Activated CD4-positive, alpha-beta memory T cell treated with anti-CD3 and anti-CD28 coated beads for 36 hours (primary cell): Measurements from ENCODE around the gene SLCO1B1. TPM values are rescaled to one million over a fixed set of nuclear protein-coding genes. Genes with fewer than 3 reads are reported as not detected.
"Not testable (repeated sequence)": the region's sequence is repeated elsewhere in the genome, so short reads cannot be mapped to it uniquely, and the experiment has no call there.

Source experiments
- CTCF ChIA-PET: fragments of 350-600 bp; sonication (Branson Sonifier 250); formaldehyde crosslinking; loops from one replicate; lab custom pipeline; 2021; ENCODE audit warnings: antibody characterized with exemption, inconsistent platforms; lab: Charles Lee
- POLR2A ChIA-PET: fragments of 350-600 bp; sonication (Branson Sonifier 250); formaldehyde crosslinking; loops from one replicate; lab custom pipeline; 2021; ENCODE audit warnings: antibody characterized with exemption; lab: Charles Lee
- DNase-seq: peaks from one replicate; pipeline ENCODE4 v3.0.0-alpha.2; 2020
- H3K27ac Mint-ChIP-seq: one replicate; pipeline ENCODE4 v1.8.0; 2021; ENCODE audit warnings: mixed read lengths
- H3K27me3 Mint-ChIP-seq: one replicate; pipeline ENCODE4 v1.8.0; 2021; ENCODE audit warnings: mixed read lengths
- H3K36me3 Mint-ChIP-seq: one replicate; pipeline ENCODE4 v1.8.0; 2021; ENCODE audit warnings: mixed read lengths
- H3K4me1 Mint-ChIP-seq: one replicate; pipeline ENCODE4 v1.8.0; 2021; ENCODE audit warnings: low read depth, mixed read lengths
- H3K4me3 Mint-ChIP-seq: one replicate; pipeline ENCODE4 v1.8.0; 2021; ENCODE audit warnings: mild to moderate bottlenecking, mixed read lengths
- H3K9me3 Mint-ChIP-seq: one replicate; pipeline ENCODE4 v1.8.0; 2021; ENCODE audit warnings: mixed read lengths
- intact Hi-C: fragments of 100-400 bp; cut with micrococcal nuclease; formaldehyde crosslinking; loops from one replicate; pipeline ENCODE4 v1.15.1; 2023
- total RNA-seq, 2 experiments: library from RNA; stranded (reverse); gene quantifications; one replicate each; pipeline ENCODE4 v1.2.3, GENCODE V29; 2021

Gene SLCO1B1
- total RNA-seq, 2 experiments from 2014 or later, result not detected

DNA sequence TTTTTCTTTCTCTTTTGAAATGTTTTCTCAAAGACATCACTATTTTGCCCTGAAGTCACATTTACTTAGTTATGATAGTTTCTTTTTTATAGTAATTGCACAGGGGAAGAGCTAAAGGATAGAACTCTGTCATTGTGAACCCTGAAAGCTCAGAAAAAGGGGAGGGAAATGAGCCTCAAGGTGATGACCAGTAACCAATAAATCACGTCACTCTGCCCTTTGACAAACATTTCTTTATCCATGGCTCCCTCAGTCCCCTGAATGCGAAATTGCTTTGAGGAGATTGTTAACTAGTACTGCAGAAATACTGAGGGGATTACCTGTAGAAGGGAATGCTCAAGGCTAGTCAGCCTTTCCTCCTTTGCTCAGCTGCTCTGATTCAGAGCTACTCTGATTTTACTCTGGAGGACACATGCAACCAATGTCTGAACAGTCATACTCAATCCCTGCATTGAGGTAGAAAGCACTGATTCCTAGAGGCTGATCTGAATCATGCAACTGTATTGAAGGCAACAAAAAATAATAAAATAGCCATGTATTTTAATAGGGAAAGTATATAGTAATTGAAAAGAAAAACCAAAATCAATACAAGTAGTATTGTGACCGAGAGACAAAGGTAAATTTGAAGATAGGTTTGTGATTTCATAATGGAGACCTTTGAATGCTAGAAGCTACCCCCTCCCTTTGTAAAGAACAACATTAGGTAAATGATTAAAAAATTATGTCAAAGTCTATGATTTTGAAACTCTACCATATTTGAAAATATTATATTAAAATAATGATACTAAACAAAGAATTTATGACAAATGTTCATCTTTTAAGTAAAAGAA, 24.7 kb downstream of the SLCO1B1 start:
- no peaks in the 10 kb centered on the region for H3K36me3 Mint-ChIP-seq
- H3K9me3 Mint-ChIP-seq, result peaks cover 2% of the 10 kb centered on the region
- no peak overlapping the region for H3K27ac Mint-ChIP-seq
- CTCF ChIA-PET, result no interaction called here
- no peak for DNase-seq
- H3K4me1 Mint-ChIP-seq, result no peaks in the 10 kb centered on the region
- H3K4me3 Mint-ChIP-seq, result no peak overlapping the region
- intact Hi-C loops, result no loop called here
- POLR2A ChIA-PET, result no interaction called here
- no peaks in the 10 kb centered on the region for H3K27me3 Mint-ChIP-seq

DNA sequence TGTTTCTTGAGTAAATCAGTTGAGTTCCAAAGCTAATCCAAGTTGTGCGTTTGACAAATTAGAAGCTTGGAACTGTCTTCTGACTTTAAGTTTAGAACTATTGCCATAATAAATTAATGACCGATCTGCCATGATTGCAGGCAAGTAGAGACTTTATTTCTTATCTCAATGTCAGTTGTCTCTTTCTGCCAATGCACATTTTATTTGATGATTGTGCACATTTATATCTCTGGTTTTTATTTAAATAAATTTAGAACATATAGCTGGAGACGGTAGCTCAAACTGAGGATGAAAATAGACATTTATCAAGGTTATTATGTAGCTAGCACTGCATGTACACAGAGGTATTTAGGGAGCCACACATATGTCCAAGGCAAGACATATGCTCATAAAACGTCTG, 34.1 kb downstream of the SLCO1B1 start:
- Mint-ChIP-seq H3K4me3 (no peak overlapping the region), H3K27ac (no peak overlapping the region), H3K27me3 (peaks cover 2% of the 10 kb centered on the region), H3K9me3 (peaks cover 15% of the 10 kb centered on the region), H3K36me3 (no peaks in the 10 kb centered on the region), H3K4me1 (no peaks in the 10 kb centered on the region)
- DNase-seq, result no peak
- POLR2A ChIA-PET, result no interaction called here
- intact Hi-C loops, result no loop called here
- CTCF ChIA-PET, result interaction anchor here (1.0 kb wide), 1 partner anchor 215 kb away, joined by 3 read pairs; no protein-coding TSS in a partner anchor

DNA sequence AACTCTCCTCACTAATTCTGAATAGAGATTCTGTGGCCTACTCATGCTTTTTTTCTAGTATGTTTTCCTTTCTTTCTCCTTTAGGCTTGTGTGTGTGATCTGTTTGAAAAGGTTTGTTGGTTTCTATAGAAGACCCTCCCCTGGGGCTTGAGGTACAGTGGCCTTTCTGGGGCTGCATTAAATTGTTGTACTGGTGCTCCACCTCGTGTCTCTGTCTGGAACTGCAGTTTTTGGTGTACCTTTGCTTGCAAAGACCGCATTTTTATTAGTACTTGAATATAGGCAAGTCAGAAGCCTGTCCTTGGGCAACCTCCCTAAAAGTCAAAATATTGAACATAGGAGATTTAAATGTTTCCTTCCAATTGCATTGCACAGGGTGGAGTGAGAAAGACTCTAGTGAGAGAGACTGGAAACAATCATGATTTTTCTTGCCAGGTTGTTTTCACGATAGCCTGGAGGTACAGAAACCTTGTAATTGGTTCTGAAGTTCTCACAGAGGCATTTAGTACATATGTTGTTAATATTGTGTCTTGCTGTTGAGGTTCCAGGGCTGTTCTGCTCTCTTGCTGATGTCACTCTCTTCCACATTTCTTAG, 39.0 kb downstream of the SLCO1B1 start:
- no peak overlapping the region for H3K27ac Mint-ChIP-seq
- ChIA-PET POLR2A (no interaction called here), CTCF (no interaction called here)
- no peaks in the 10 kb centered on the region for H3K36me3 Mint-ChIP-seq
- peaks cover 13% of the 10 kb centered on the region for H3K9me3 Mint-ChIP-seq
- peak; percentile 40 for DNase-seq
- intact Hi-C loops, result loop anchor here (2.0 to 5.0 kb wide), 2 partner anchors 223 to 523 kb away; no protein-coding TSS in a partner anchor
- no peak overlapping the region for H3K4me3 Mint-ChIP-seq
- H3K4me1 Mint-ChIP-seq, result no peaks in the 10 kb centered on the region
- peaks cover 2% of the 10 kb centered on the region for H3K27me3 Mint-ChIP-seq

DNA sequence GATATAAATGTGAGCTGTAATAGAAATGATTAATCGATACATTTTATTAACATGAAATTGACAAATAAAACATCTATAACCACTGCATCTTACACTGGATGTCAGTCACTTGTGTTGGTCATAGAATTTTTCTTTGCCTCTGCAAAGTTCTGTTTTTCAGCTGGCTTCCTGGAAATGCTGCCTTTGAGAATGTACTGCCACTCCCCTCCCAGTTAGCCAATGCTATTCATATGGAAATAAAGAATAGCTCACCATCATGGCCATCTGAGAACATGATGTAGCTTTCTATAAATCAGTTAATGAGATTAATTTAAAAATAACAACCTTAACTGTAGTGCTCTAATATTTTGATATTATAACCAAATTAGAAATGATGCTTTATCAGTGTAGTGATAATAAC, 41.1 kb downstream of the SLCO1B1 start:
- peaks cover 2% of the 10 kb centered on the region for H3K27me3 Mint-ChIP-seq
- H3K4me3 Mint-ChIP-seq, result no peak overlapping the region
- ChIA-PET CTCF (no interaction called here), POLR2A (no interaction called here)
- H3K4me1 Mint-ChIP-seq, result no peaks in the 10 kb centered on the region
- peaks cover 13% of the 10 kb centered on the region for H3K9me3 Mint-ChIP-seq
- no peak for DNase-seq
- intact Hi-C loops, result loop anchor here (5.0 kb wide), 1 partner anchor 525 kb away; no protein-coding TSS in a partner anchor
- no peaks in the 10 kb centered on the region for H3K36me3 Mint-ChIP-seq
- H3K27ac Mint-ChIP-seq, result no peak overlapping the region

DNA sequence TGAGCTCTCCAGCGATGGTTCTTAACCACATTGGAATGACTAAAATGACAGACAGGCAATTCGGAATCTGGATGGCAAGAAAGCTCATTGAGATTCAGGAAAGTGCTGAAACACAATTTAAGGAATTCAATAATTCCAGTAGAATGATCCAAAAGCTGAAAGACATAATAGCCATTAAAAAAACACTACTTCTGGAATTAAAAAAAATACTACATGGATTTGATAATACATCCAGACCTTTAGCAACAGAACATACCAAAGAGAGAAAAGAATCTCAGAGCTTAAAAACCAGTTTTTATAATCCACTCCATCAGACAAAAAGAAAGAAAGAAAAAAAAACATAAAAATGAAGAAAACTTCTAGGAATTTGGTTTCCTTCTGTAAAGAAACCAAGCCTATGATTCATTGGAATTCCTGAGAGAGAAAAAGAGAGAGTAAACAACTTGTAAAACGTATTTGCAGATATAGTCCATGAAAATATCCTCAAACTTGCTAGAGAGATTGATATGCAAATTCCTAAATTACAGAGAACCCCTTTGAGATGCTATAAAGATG, 52.8 kb downstream of the SLCO1B1 start:
- no peaks in the 10 kb centered on the region for H3K36me3 Mint-ChIP-seq
- no peak for DNase-seq
- no peak overlapping the region for H3K27ac Mint-ChIP-seq
- POLR2A ChIA-PET, result no interaction called here
- no peaks in the 10 kb centered on the region for H3K9me3 Mint-ChIP-seq
- CTCF ChIA-PET, result no interaction called here
- no peaks in the 10 kb centered on the region for H3K27me3 Mint-ChIP-seq
- intact Hi-C loops, result no loop called here
- H3K4me3 Mint-ChIP-seq, result no peak overlapping the region
- no peaks in the 10 kb centered on the region for H3K4me1 Mint-ChIP-seq

DNA sequence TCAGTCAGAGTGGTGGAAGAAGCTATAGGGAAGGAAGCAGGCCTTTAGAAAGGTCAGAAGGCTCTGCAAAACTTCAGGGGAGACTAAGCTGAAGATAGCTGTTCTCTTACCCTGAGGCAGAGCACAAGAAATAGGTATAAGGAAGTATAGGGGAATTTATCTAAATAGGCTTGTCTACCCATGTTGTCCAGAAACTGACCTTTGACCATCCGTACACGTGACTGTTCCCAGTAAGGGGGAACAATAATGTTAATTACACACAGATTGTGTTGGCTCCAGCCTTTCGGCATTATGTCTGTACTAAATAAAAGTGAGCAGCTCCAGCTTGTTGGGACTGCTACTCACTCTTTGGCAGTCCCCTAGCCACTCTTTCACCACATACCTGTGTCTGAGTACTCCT, 59.0 kb downstream of the SLCO1B1 start:
- intact Hi-C loops, result no loop called here
- Mint-ChIP-seq H3K4me3 (no peak overlapping the region), H3K27me3 (no peaks in the 10 kb centered on the region), H3K4me1 (no peaks in the 10 kb centered on the region), H3K9me3 (no peaks in the 10 kb centered on the region), H3K27ac (no peak overlapping the region), H3K36me3 (no peaks in the 10 kb centered on the region)
- ChIA-PET CTCF (no interaction called here), POLR2A (no interaction called here)
- DNase-seq, result no peak

DNA sequence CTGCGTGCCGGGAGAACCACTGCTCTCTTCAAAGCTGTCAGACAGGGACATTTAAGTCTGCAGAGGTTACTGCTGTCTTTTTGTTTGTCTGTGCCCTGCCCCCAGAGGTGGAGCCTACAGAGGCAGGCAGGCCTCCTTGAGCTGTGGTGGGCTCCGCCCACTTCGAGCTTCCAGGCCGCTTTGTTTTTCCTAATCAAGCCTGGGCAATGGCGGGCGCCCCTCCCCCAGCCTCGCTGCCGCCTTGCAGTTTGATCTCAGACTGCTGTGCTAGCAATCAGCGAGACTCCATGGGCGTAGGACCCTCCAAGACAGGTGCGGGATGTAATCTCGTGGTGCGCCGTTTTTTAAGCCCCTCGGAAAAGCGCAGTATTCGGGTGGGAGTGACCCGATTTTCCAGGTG, 83.4 kb downstream of the SLCO1B1 start:
- H3K4me3 Mint-ChIP-seq, DNase-seq, H3K27ac Mint-ChIP-seq, intact Hi-C loops, H3K27me3 Mint-ChIP-seq, POLR2A ChIA-PET, H3K9me3 Mint-ChIP-seq, H3K36me3 Mint-ChIP-seq, CTCF ChIA-PET, H3K4me1 Mint-ChIP-seq: not testable (repeated sequence)

DNA sequence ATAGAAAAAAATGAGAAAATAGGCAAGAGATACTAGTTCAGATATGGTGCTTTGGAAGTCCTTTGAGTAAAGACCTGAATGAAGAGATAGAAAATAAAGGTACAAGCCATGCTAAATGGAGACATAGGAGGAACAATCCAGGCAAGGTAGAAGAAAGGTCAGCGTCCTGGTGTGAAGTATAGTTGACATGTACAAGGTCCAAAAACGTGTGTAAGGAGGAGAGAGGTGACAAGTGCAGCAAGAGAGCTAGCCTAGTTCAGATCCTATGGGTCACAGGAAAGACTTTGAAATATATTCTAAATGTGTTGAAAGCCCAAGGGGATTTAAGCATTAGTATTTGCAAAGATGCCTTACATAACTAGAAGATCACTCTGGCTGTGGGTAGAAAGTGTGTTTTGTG, 88.2 kb downstream of the SLCO1B1 start:
- Mint-ChIP-seq H3K27ac (no peak overlapping the region), H3K4me3 (no peak overlapping the region), H3K36me3 (no peaks in the 10 kb centered on the region), H3K9me3 (peaks cover 2% of the 10 kb centered on the region), H3K27me3 (no peaks in the 10 kb centered on the region), H3K4me1 (no peaks in the 10 kb centered on the region)
- ChIA-PET CTCF (no interaction called here), POLR2A (no interaction called here)
- intact Hi-C loops, result no loop called here
- no peak for DNase-seq

DNA sequence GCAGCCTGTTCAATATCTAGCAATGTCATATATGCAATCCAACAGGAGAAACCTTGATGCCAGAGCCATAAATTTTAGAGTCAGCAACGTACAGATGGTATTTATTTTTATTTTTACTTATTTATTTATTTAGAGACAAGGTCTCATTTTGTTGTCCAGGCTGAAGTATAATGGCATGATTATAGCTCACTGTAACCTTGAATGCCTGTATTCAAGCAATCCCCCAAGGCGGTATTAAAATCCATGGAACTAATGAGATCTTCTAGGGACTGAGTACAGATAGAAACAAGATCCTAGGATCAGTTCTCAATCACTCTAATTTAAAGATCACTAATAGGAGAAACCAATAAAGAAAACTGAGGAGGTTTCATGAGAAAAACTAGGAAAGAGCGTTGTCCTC, 89.3 kb downstream of the SLCO1B1 start:
- H3K36me3 Mint-ChIP-seq, result no peaks in the 10 kb centered on the region
- intact Hi-C loops, result no loop called here
- no peak for DNase-seq
- ChIA-PET CTCF (no interaction called here), POLR2A (no interaction called here)
- no peaks in the 10 kb centered on the region for H3K9me3 Mint-ChIP-seq
- no peak overlapping the region for H3K27ac Mint-ChIP-seq
- H3K4me1 Mint-ChIP-seq, result no peaks in the 10 kb centered on the region
- no peaks in the 10 kb centered on the region for H3K27me3 Mint-ChIP-seq
- no peak overlapping the region for H3K4me3 Mint-ChIP-seq

DNA sequence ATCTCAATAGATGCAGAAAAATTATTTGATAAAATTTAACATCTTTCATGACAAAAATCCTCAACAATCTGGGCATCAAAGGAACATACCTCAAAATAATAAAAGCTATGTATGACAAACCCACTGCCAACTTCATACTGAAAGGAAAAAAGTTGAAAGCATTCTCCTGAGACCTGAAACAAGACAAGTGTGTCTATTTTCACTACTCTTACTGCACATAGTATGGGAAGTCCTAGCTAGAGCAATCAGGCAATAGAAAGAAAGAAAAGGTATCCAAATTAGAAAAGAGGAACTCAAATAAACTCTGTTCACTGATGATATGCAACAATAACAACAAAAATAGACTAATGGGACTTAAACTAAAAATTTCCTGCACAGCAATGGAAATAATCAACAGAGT, 90.1 kb downstream of the SLCO1B1 start:
- H3K27me3 Mint-ChIP-seq, result no peaks in the 10 kb centered on the region

DNA sequence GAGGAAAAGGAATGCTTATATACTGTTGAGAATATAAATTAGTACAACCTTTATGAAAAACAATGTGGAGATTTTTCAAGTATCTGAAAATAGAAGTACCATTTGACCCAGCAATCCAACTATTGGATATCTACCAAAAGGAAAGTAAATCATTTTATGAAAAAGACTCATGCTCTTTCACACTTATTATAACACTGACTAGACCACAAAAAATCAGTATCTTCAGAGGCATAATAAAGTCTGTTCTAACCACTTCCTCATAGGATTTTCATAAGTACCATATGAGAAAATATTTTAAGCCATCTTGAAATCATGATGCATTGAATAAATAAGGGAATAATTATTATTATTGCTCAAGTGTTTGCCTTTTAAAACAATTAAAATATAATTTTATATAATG, 90.8 kb downstream of the SLCO1B1 start:
- Mint-ChIP-seq H3K36me3 (no peaks in the 10 kb centered on the region), H3K4me3 (no peak overlapping the region), H3K27me3 (no peaks in the 10 kb centered on the region), H3K9me3 (no peaks in the 10 kb centered on the region), H3K27ac (no peak overlapping the region), H3K4me1 (no peaks in the 10 kb centered on the region)
- CTCF ChIA-PET, result no interaction called here
- no peak for DNase-seq
- intact Hi-C loops, result no loop called here
- POLR2A ChIA-PET, result no interaction called here

More for the DNA sequence above, 90.1 kb downstream of the SLCO1B1 start:
- POLR2A ChIA-PET, result no interaction called here
- no peaks in the 10 kb centered on the region for H3K9me3 Mint-ChIP-seq
- CTCF ChIA-PET, result no interaction called here
- no peak for DNase-seq
- no peak overlapping the region for H3K27ac Mint-ChIP-seq
- no peaks in the 10 kb centered on the region for H3K4me1 Mint-ChIP-seq
- intact Hi-C loops, result no loop called here
- H3K36me3 Mint-ChIP-seq, result no peaks in the 10 kb centered on the region
- no peak overlapping the region for H3K4me3 Mint-ChIP-seq

DNA sequence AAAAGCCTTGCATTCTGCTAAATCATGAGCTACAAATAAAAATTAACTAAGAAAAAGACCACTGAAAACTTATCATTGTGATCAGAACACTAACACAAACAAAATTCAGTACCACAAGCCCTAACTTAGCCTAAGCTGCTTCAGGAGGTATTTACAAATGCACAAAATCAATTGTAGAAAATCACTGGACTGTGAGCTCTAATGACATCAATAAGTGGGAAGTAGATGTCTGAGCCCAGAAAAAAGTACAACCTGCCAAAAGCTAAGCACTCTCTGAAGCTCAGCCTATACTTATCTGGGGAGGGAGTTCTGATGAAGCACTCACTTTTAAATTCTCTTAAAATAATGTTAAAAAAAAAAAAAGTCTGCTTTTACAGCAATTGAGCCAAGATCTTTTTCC, 92.9 kb downstream of the SLCO1B1 start:
- ChIA-PET POLR2A (no interaction called here), CTCF (no interaction called here)
- no peaks in the 10 kb centered on the region for H3K4me1 Mint-ChIP-seq
- no peak for DNase-seq
- no peak overlapping the region for H3K27ac Mint-ChIP-seq
- intact Hi-C loops, result no loop called here
- H3K4me3 Mint-ChIP-seq, result no peak overlapping the region
- no peaks in the 10 kb centered on the region for H3K9me3 Mint-ChIP-seq
- no peaks in the 10 kb centered on the region for H3K27me3 Mint-ChIP-seq
- no peaks in the 10 kb centered on the region for H3K36me3 Mint-ChIP-seq
